Calu3 (cell line): ENCODE results near the gene GLDN. TPM values are rescaled to one million over a fixed set of nuclear protein-coding genes. Genes with fewer than 3 reads are reported as not detected.

ENCODE experiments used
- Bru-seq: library from RNA; stranded (reverse); fragments of 400-500 nt; gene quantifications from one replicate; lab custom pipeline; 2021; lab: Mats Ljungman, UMichigan
- BruChase-seq, 2 experiments: library from RNA; stranded (reverse); fragments of 400-500 nt; gene quantifications; one replicate each; lab custom pipeline; 2021; lab: Mats Ljungman, UMichigan
- BruUV-seq: library from RNA; stranded (reverse); fragments of 400-500 nt; replicated peaks from 2 replicates; lab custom pipeline; 2021; lab: Mats Ljungman, UMichigan
- CTCF ChIA-PET: fragments of 300-600 bp; sonication (Branson Sonifier 250); formaldehyde crosslinking; loops from one replicate; lab custom pipeline; 2022; ENCODE audit warnings: antibody characterized with exemption; lab: Charles Lee
- DNase-seq: peaks from one replicate; pipeline ENCODE4 v3.0.0; 2022
- H3K27ac Mint-ChIP-seq: one replicate; pipeline ENCODE4 v1.8.0; 2022; ENCODE audit warnings: mixed read lengths; ENCODE audit not compliant: unreplicated experiment
- H3K27me3 Mint-ChIP-seq: one replicate; pipeline ENCODE4 v1.8.0; 2022; ENCODE audit warnings: mixed read lengths; ENCODE audit not compliant: unreplicated experiment
- H3K36me3 Mint-ChIP-seq: one replicate; pipeline ENCODE4 v1.8.0; 2022; ENCODE audit warnings: mild to moderate bottlenecking, moderate library complexity, mixed read lengths; ENCODE audit not compliant: insufficient read depth, unreplicated experiment
- H3K4me1 Mint-ChIP-seq: one replicate; pipeline ENCODE4 v1.8.0; 2022; ENCODE audit warnings: mild to moderate bottlenecking, low read depth, mixed read lengths; ENCODE audit not compliant: unreplicated experiment
- H3K4me3 Mint-ChIP-seq: one replicate; pipeline ENCODE4 v1.8.0; 2022; ENCODE audit warnings: mild to moderate bottlenecking, low read depth, moderate library complexity, mixed read lengths; ENCODE audit not compliant: unreplicated experiment
- H3K9me3 Mint-ChIP-seq: one replicate; pipeline ENCODE4 v1.8.0; 2022; ENCODE audit warnings: low read depth, mixed read lengths; ENCODE audit not compliant: unreplicated experiment
- CTCF ChIP-seq: fragments of 200-600 bp; IDR thresholded peaks from one replicate; pipeline ENCODE4 v1.8.0; 2022; ENCODE audit warnings: antibody characterized with exemption; ENCODE audit not compliant: unreplicated experiment
- intact Hi-C: fragments of 100-400 bp; cut with micrococcal nuclease; formaldehyde crosslinking; loops from one replicate; pipeline ENCODE4 v1.10.0; 2022; ENCODE audit not compliant: unreplicated experiment
- long read RNA-seq: library from polyadenylated mRNA; stranded (forward); transcript quantifications from one replicate; pipeline ENCODE4 v2.0.0, GENCODE V29; 2022
- total RNA-seq: library from RNA; stranded (reverse); gene quantifications from 2 replicates; pipeline ENCODE4 v1.2.3, GENCODE V29; 2022

GLDN gene
- total RNA-seq, result not detected in 2 replicates
- not detected for Bru-seq, nascent RNA
- not detected for BruChase-seq, experiment 1, labeled RNA remaining after a 6-hour chase
- percentile 1 among the genes with signal in this experiment for BruChase-seq, experiment 2, labeled RNA remaining after a 2-hour chase
- long read RNA-seq, result 0 reads

- no peak for TF ChIP-seq CTCF
- peak within 1 kb of the TSS; percentile 19 for H3K4me3 Mint-ChIP-seq
- peaks cover 96% of the 10 kb centered on the region for H3K27me3 Mint-ChIP-seq
- H3K27ac Mint-ChIP-seq, result no peak within 1 kb of the TSS
- H3K9me3 Mint-ChIP-seq, result no peaks in the 10 kb centered on the region
- no peaks in the 10 kb centered on the region for H3K36me3 Mint-ChIP-seq
- H3K4me1 Mint-ChIP-seq, result no peaks in the 10 kb centered on the region
- intact Hi-C loops, result no loop called here
- CTCF ChIA-PET, result interaction anchor here (0.6 kb wide), 1 partner anchor 12 kb away, joined by 7 read pairs; no protein-coding TSS in a partner anchor
- peak; percentile 20 for DNase-seq
- no TSS peak for BruUV-seq
Observed at GRCh38 chr15:51341366-51342226, at the start of gene GLDN. GLDN (plus strand) TSS chr15:51341655; CDS start chr15:51341685, 30 bp downstream.

- BruUV-seq, result no TSS peak
- H3K4me3 Mint-ChIP-seq, result no peak overlapping the region
- H3K36me3 Mint-ChIP-seq, result no peaks in the 10 kb centered on the region
- H3K9me3 Mint-ChIP-seq, result no peaks in the 10 kb centered on the region
- no peak overlapping the region for H3K27ac Mint-ChIP-seq
- peaks cover 75% of the 10 kb centered on the region for H3K27me3 Mint-ChIP-seq
- intact Hi-C loops, result no loop called here
- no peaks in the 10 kb centered on the region for H3K4me1 Mint-ChIP-seq
- DNase-seq, result no peak
- CTCF ChIA-PET, result interaction anchor here (1.1 to 1.3 kb wide), 2 partner anchors 51 to 135 kb away, joined by 3 to 4 read pairs; no protein-coding TSS in a partner anchor
- TF ChIP-seq CTCF, result no peak
Observed at GRCh38 chr15:51298620-51299019, 42.8 kb upstream of the GLDN start.

- no peaks in the 10 kb centered on the region for H3K9me3 Mint-ChIP-seq
- no peak for DNase-seq
- no peak for TF ChIP-seq CTCF
- CTCF ChIA-PET, result no interaction called here
- H3K4me1 Mint-ChIP-seq, result no peaks in the 10 kb centered on the region
- peaks cover 83% of the 10 kb centered on the region for H3K27me3 Mint-ChIP-seq
- intact Hi-C loops, result no loop called here
- no TSS peak for BruUV-seq
- no peak overlapping the region for H3K27ac Mint-ChIP-seq
- no peak overlapping the region for H3K4me3 Mint-ChIP-seq
- H3K36me3 Mint-ChIP-seq, result no peaks in the 10 kb centered on the region
Observed at GRCh38 chr15:51299187-51300015, 42.1 kb upstream of the GLDN start.

DNA sequence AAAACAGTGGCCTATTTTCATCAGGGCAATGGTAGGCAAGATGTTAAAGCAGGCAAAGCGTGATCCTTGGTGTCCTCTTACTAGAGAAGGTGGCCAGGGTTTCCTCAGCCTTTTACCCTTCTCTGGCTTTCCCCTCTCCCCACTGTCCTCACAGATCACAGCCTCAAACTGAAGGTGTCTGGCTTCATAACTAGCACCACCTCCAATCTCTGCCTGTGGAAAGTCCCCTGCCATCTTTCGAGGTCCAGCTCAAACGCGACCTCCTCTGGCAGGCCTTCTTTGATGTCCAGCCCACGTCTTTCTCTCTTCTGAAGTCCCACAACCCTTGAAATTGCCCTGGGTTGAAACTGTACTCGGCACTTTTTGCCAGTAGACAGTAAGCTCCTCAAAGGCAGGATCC is 39.0 kb upstream of the GLDN start:
- DNase-seq, result no peak
- Mint-ChIP-seq H3K27me3 (peaks cover 73% of the 10 kb centered on the region), H3K4me1 (no peaks in the 10 kb centered on the region), H3K27ac (no peak overlapping the region), H3K9me3 (no peaks in the 10 kb centered on the region), H3K36me3 (no peaks in the 10 kb centered on the region), H3K4me3 (no peak overlapping the region)
- intact Hi-C loops, result loop anchor here (1.0 kb wide), 1 partner anchor 30 kb away; no protein-coding TSS in a partner anchor
- CTCF ChIA-PET, result no interaction called here
- no peak for TF ChIP-seq CTCF
- no TSS peak for BruUV-seq
